ENCODE results near the gene OBSCN. TPM values are rescaled to one million over a fixed set of nuclear protein-coding genes. Genes with fewer than 3 reads are reported as not detected.

The OBSCN gene
- total RNA-seq, 4 donors from 2014 or later, result 15.0 to 46.6 (median 34.4) TPM

DNA sequence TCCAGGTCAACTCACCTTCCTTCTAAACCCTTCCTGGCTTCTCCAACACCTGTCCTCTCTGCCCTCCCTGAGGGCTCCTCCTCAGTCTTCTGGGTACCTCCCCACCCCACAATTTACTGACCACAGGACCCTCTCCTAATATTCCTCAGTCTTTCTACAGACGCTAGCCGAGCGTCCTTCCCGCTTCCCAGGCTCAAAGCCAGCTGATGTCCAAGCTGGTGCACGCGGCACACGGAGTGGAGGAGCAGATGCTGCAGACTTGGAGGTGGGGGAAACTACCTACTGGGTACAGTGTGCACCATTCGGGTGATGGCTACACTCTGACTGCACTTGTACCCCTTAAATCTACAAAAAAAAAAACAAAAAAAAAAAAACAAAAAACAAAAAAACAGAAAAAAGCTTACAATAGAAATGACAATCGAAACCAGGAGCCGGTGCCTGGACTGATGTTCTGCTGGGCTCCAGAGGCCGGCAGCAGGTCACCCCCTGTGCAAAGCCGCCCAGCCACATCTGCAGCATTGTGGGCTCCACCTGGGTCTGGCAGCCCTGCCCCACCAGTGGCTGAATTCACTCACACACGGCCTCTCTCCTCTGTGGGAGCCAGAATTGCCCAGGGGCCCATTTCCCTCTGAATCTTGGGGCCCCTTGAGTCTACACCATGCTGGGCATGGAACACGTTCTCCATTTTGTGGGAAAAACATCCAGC lies 191.8 kb downstream of the OBSCN start:
- peak; percentile 31 to 55 for DNase-seq (ENCODE audit: low spot score in 2 of 2)
- no peaks in the 10 kb centered on the region for H3K9me3 ChIP-seq
- H3K36me3 ChIP-seq, result peaks cover 57% of the 10 kb centered on the region
- H3K4me1 ChIP-seq, result peaks cover 25% of the 10 kb centered on the region
- TF ChIP-seq EP300 (IDR thresholded peaks at IDR 0.05), result no peak
- TF ChIP-seq POLR2AphosphoS5 (IDR thresholded peaks at IDR 0.05), result no peak
- TF ChIP-seq, protein P1, sequence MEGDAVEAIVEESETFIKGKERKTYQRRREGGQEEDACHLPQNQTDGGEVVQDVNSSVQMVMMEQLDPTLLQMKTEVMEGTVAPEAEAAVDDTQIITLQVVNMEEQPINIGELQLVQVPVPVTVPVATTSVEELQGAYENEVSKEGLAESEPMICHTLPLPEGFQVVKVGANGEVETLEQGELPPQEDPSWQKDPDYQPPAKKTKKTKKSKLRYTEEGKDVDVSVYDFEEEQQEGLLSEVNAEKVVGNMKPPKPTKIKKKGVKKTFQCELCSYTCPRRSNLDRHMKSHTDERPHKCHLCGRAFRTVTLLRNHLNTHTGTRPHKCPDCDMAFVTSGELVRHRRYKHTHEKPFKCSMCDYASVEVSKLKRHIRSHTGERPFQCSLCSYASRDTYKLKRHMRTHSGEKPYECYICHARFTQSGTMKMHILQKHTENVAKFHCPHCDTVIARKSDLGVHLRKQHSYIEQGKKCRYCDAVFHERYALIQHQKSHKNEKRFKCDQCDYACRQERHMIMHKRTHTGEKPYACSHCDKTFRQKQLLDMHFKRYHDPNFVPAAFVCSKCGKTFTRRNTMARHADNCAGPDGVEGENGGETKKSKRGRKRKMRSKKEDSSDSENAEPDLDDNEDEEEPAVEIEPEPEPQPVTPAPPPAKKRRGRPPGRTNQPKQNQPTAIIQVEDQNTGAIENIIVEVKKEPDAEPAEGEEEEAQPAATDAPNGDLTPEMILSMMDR (IDR thresholded peaks at IDR 0.05), result no peak
- no peak for TF ChIP-seq POLR2A (IDR thresholded peaks at IDR 0.05)
- H3K4me3 ChIP-seq, result no peak overlapping the region
- 93% methylated on average over 12 of the region's 14 CpGs for WGBS
- no peak overlapping the region for H3K27ac ChIP-seq
- H3K27me3 ChIP-seq, result no peaks in the 10 kb centered on the region

DNA sequence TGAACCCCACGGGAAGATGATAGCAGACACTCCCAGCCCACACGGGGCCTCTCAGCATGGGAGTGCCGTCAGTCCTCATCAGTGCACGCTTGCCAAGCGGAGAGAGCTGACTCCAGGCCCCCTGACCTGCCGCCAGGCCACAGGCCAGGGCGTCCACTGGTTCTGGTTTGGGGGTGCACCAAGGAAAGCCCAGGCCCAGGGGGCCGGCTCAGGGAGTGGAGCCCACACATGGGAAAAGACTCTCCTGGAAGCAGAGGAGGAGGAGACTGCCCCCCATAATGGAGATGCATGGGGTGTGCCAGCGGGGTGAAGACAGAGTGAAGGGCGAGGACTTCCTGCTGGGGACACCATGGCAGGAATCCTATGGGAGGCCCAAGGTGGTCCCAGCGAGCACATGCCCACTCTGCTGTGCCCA lies 192.4 kb downstream of the OBSCN start:
- Histone ChIP-seq H3K36me3 (peaks cover 52% of the 10 kb centered on the region), H3K9me3 (no peaks in the 10 kb centered on the region), H3K27me3 (no peaks in the 10 kb centered on the region), H3K27ac (no peak overlapping the region), H3K4me3 (no peak overlapping the region), H3K4me1 (peaks cover 31% of the 10 kb centered on the region)
- no peak for TF ChIP-seq POLR2A (IDR thresholded peaks at IDR 0.05)
- no peak for TF ChIP-seq EP300 (IDR thresholded peaks at IDR 0.05)
- no peak for TF ChIP-seq POLR2AphosphoS5 (IDR thresholded peaks at IDR 0.05)
- TF ChIP-seq, protein P1 (IDR thresholded peaks at IDR 0.05), result no peak
- WGBS, result no CpG with 5 or more reads among the region's 11 CpGs
- peak; percentile 48 to 74 for DNase-seq (ENCODE audit: low spot score in 2 of 2)

DNA sequence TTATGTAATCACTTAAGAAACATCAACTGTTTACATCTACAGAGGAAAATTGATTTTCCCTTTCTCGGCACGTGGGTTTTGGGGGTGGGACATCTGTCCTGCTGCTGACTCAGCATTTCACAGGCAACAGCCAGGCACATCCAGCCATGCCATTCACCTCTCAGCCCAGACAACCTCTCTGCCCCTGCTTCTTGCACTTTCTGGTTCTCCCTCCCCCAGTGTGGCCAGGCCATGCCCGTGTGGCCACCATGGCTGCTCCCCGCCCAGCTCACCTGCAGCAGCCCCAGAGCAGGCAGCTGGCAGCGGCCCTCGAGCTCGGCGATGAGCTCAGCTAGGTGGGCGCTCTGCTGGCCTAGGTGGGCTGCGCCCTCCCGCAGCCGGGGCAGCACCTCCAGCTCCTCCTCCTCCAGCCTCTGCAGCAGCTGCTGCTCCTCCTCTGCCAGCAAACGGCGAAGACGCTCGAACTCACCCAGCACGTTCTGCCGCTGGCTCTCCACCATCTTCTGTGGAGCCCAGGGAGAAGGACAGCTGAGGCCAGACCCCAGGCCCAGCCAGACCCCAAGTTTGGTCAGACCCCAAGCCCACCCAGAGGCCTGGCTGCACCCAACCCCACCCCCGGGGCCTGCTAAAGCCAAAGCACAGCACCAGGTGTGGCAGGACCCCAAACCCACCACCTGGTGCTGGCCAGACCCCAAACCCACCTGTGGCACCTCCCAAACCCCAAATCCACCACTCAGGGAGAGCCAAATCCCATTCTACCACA lies 193.0 kb downstream of the OBSCN start:
- Histone ChIP-seq H3K36me3 (peaks cover 46% of the 10 kb centered on the region), H3K4me1 (peaks cover 37% of the 10 kb centered on the region), H3K27ac (no peak overlapping the region), H3K27me3 (no peaks in the 10 kb centered on the region), H3K9me3 (no peaks in the 10 kb centered on the region), H3K4me3 (no peak overlapping the region)
- TF ChIP-seq EP300 (IDR thresholded peaks at IDR 0.05), result no peak
- TF ChIP-seq, protein P1 (IDR thresholded peaks at IDR 0.05), result no peak
- no peak for TF ChIP-seq POLR2A (IDR thresholded peaks at IDR 0.05)
- TF ChIP-seq POLR2AphosphoS5 (IDR thresholded peaks at IDR 0.05), result no peak
- 88% methylated on average over 14 of the region's 19 CpGs for WGBS
- DNase-seq (ENCODE audit: low spot score in 2 of 2), result peak; percentile 52 to 67

DNA sequence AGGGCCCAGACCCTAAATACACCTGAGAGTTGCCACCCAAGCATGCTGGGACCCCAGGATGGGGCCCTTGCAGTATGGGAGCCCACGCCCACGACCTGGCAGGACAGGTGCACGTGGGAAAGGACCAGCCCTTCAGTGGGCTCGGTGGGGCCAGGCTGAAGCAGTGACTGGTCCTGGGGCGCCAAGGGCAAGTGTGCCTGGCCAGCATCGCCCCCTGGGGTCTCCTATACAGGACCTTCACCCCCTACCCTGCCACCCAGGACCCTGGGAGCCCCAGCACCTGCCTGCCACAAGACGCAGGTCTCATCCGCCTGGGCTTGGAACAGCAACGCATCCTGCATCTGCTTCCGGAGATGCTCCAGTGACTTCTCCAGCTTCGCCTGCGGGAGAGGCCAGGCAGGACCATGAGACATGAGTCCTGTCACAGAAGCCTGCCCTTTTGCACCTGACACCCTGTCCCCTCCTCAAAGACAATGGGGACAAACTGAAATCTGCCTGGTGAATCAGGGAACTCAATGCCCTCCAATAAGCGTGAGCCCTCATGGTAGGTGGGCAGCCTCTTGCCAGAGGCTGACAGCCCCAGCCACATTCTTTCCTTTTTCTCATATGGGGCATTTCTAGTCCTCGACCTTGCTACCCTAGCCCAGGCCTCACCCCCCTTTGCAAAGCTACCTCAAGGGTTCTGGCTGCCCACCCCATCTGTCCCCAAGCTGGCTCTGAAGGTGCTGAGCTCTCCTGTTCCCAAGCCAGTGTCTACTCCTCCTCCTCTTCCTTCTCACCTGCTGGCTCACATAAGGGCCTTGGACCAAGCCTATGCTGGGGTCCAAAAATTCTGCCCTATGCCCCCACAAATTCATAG lies 194.2 kb downstream of the OBSCN start:
- H3K4me3 ChIP-seq, result no peak overlapping the region
- no peaks in the 10 kb centered on the region for H3K27me3 ChIP-seq
- H3K4me1 ChIP-seq, result peaks cover 39% of the 10 kb centered on the region
- no peak for TF ChIP-seq EP300 (IDR thresholded peaks at IDR 0.05)
- TF ChIP-seq, protein P1 (IDR thresholded peaks at IDR 0.05), result no peak
- TF ChIP-seq POLR2A (IDR thresholded peaks at IDR 0.05), result no peak
- no peak for TF ChIP-seq POLR2AphosphoS5 (IDR thresholded peaks at IDR 0.05)
- peak; percentile 55 to 78 for DNase-seq (ENCODE audit: low spot score in 2 of 2)
- H3K27ac ChIP-seq, result no peak overlapping the region
- 95% methylated on average over 4 of the region's 14 CpGs for WGBS
- H3K36me3 ChIP-seq, result peaks cover 34% of the 10 kb centered on the region
- H3K9me3 ChIP-seq, result no peaks in the 10 kb centered on the region

Measured in suprapubic skin (tissue), 4 donors.